ENCODE measurements around the gene MIX23.

DNA sequence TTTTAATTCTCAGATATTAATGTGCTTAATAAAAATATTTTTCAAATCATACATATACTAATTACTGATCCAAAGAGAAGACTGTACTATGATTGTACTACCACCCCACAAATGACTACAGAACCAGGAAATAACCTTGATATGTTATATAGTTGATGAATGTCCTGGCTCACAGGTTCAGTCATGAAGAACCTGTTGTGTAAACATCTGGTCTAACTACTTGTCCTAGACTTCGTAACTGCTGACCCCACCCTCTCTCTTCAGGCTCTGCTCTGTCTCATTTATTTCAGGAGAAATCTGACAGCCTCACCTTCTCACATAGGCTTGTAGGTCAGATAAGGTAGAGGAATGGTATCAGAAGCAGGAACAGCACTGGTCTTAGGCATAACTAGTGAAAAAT is 72.7 kb downstream of the MIX23 start:
- TF ChIP-seq SP1 (IDR thresholded peaks at IDR 0.05; ENCODE audit: low read depth) (no peak), POLR2A (IDR thresholded peaks at IDR 0.05; ENCODE audit: borderline replicate concordance, extremely low read depth, insufficient read depth, insufficient read length) (no peak), EZH2 (IDR thresholded peaks at IDR 0.05) (no peak), ZFX (IDR thresholded peaks at IDR 0.05) (no peak), POLR2AphosphoS5 (IDR thresholded peaks at IDR 0.05; ENCODE audit: low read depth, low read length) (no peak), CEBPB (IDR thresholded peaks at IDR 0.05; ENCODE audit: low read depth) (no peak), YY1 (IDR thresholded peaks at IDR 0.05; ENCODE audit: extremely low read depth, insufficient replicate concordance, low read depth, low read length) (no peak), RAD21 (IDR thresholded peaks at IDR 0.05; ENCODE audit: low read depth) (no peak), EZH2phosphoT487 (IDR thresholded peaks at IDR 0.05; ENCODE audit: borderline replicate concordance) (no peak), SIN3A (IDR thresholded peaks at IDR 0.05; ENCODE audit: low read depth) (no peak)
- TF ChIP-seq, protein P1, sequence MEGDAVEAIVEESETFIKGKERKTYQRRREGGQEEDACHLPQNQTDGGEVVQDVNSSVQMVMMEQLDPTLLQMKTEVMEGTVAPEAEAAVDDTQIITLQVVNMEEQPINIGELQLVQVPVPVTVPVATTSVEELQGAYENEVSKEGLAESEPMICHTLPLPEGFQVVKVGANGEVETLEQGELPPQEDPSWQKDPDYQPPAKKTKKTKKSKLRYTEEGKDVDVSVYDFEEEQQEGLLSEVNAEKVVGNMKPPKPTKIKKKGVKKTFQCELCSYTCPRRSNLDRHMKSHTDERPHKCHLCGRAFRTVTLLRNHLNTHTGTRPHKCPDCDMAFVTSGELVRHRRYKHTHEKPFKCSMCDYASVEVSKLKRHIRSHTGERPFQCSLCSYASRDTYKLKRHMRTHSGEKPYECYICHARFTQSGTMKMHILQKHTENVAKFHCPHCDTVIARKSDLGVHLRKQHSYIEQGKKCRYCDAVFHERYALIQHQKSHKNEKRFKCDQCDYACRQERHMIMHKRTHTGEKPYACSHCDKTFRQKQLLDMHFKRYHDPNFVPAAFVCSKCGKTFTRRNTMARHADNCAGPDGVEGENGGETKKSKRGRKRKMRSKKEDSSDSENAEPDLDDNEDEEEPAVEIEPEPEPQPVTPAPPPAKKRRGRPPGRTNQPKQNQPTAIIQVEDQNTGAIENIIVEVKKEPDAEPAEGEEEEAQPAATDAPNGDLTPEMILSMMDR (IDR thresholded peaks at IDR 0.05 in 2 of 3, conservative IDR thresholded peaks at IDR 0.05 in 1 of 3; ENCODE audit: borderline replicate concordance in 1 of 3, insufficient read depth in 1 of 3, low read depth in 2 of 3, low read length in 2 of 3) = no peak
- TF ChIP-seq, protein P2, sequence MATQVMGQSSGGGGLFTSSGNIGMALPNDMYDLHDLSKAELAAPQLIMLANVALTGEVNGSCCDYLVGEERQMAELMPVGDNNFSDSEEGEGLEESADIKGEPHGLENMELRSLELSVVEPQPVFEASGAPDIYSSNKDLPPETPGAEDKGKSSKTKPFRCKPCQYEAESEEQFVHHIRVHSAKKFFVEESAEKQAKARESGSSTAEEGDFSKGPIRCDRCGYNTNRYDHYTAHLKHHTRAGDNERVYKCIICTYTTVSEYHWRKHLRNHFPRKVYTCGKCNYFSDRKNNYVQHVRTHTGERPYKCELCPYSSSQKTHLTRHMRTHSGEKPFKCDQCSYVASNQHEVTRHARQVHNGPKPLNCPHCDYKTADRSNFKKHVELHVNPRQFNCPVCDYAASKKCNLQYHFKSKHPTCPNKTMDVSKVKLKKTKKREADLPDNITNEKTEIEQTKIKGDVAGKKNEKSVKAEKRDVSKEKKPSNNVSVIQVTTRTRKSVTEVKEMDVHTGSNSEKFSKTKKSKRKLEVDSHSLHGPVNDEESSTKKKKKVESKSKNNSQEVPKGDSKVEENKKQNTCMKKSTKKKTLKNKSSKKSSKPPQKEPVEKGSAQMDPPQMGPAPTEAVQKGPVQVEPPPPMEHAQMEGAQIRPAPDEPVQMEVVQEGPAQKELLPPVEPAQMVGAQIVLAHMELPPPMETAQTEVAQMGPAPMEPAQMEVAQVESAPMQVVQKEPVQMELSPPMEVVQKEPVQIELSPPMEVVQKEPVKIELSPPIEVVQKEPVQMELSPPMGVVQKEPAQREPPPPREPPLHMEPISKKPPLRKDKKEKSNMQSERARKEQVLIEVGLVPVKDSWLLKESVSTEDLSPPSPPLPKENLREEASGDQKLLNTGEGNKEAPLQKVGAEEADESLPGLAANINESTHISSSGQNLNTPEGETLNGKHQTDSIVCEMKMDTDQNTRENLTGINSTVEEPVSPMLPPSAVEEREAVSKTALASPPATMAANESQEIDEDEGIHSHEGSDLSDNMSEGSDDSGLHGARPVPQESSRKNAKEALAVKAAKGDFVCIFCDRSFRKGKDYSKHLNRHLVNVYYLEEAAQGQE (IDR thresholded peaks at IDR 0.05; ENCODE audit: low read depth) = no peak
- TF ChIP-seq, protein P3, sequence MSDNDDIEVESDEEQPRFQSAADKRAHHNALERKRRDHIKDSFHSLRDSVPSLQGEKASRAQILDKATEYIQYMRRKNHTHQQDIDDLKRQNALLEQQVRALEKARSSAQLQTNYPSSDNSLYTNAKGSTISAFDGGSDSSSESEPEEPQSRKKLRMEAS (IDR thresholded peaks at IDR 0.05) = no peak

All from HCT116 (cell line).